GM19328 (cell line): ENCODE data around the gene LAPTM4A.
"Not testable (repeated sequence)": the region's sequence is repeated elsewhere in the genome, so short reads cannot be mapped to it uniquely, and the experiment has no call there.

Experiments used
- ATAC-seq: cut with Tn5 transposase; IDR thresholded peaks from one replicate; pipeline ENCODE4 v1.9.1; 2021; ENCODE audit warnings: mild to moderate bottlenecking, moderate library complexity; ENCODE audit not compliant: unreplicated experiment

The LAPTM4A gene

GRCh38 chr2:20077411-20077940, 26.0 kb upstream of the LAPTM4A start:
- ATAC-seq, result no peak

- ATAC-seq, result no peak
Observed at GRCh38 chr2:20076757-20077156, 25.3 kb upstream of the LAPTM4A start.

- ATAC-seq, result no peak
Observed at GRCh38 chr2:20074901-20075300, 23.5 kb upstream of the LAPTM4A start.

DNA sequence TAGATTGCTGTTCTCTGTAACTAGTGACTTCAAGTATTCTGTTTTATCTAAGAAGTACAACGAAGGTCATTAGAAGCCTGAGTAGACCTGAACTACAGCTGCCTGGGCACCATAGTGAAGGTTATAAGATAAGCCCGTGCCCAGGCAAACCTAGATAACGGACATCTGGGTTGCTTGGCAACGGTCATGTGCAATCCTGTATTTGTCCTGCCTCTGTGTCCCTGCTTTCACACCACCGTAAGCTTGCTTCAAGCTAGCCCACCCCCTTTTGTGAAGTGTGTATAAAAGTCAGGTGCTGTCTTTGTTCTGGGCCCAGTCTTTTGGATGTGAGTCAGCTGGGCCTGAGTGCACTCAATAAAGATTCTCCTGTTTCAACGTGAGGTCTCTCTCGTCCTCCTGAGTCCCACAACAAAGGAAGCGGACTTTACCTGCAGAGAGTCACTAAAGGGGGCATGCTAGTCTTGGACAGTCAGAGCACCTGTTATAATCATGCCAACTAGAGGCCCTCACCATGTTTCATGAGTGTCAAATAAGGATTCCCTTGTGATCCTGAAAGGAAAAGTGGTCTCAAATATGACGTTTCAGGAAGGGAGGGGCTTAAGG, 22.7 kb upstream of the LAPTM4A start:
- not testable (repeated sequence) for ATAC-seq

DNA sequence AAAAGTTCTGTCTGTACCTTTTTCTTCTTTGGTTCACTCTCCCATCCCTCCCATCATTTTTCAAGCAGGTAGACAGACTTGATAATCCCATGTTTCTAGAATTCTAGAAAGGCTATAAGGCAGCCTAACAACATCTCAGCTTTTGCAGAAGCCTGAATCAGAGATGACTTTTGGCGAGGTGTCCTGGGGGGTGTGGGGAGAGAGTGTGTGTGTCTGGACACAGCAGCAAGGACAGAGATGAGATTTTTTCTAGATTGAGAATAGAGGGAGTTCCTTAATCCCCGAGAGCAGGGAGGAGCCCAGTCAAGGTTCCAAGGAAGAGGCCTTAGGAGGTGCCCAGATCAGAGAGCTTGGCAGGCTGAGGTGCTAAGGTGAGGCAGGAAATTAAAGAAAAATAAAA, 22.0 kb upstream of the LAPTM4A start:
- no peak for ATAC-seq

DNA sequence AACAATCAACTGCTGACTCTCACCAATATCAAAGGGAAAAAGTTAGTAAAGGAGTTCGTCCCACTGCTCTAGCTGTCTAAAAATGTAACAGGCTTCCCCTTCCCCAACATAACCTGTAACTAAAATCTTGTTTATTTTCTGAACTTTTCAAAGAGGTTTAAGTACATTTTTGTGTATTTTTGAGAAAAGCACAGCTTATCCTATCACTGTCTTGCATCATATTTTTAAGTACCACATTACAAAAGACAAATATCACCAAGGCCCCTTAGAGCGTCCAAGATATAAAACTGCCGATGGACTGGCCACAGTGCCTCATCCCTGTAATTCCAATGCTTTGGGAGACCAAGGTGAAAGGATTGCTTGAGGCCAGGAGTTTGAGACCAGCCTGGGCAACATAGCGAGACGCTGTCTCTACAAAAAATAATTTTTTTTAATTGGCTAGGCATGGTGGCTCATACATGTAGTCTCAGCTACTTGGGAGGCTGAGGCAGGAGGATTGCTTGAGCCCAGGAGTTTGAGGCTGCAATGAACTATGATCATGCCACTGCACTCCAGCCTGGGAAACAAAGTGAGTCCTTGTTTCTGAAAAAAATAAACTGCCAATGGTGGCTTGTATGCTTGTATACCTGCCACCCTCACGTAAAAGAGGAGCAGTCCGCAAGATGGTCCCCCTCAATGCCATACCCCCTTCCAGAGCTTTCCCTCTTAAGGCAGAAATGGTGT, 21.2 kb upstream of the LAPTM4A start:
- no peak for ATAC-seq

DNA sequence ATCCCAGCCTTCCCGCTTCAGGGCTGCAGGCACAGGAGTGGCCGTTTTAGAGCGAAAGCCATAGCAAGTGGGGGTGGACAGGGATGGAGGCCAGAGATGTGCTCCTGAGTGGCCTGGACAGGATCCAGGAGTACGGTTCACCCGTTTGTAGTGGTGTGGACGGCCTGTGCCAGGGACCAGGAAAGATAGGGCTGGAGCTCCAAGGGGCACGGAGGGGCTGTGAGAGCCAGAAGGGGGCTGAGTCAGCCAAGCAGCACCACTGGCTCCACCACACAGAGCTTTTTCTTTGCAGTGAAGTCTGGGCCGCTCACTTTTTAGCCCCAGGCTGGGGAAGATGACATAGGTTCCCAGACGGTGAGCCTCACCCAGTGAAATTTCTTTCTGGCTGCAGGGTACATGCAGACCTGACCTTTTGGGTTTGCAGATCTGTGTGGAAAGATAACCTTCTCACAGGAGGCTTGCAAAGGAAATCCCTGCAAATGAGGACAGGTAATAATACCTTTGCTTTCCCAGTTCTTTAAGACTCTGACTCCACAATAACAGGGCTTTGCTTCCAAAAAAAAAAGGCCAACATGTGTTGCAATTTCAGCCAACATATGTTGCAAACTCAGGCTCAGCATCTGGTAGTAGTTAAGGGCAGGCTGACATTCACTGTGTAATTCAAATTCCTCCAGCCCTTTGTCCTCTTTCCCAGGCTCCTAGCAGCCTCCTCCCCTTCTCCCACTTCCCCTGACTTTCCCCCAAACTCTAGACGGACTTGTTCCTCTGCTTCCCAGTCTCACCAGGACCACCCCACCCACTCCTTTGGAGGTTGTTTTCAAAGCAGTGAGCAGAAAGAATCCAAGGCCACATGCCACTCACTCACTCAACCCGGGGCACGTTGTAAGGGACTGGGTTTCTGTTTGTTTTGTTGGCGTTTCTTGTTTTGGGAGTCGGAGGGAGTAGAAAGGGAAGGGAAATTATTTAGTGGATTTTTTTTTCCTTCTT, 20.3 kb upstream of the LAPTM4A start:
- ATAC-seq, result no peak

GRCh38 chr2:20069756-20070155, 18.3 kb upstream of the LAPTM4A start:
- no peak for ATAC-seq

- no peak for ATAC-seq
Observed at GRCh38 chr2:20067992-20068584, 16.7 kb upstream of the LAPTM4A start.

GRCh38 chr2:20065885-20066602, 14.6 kb upstream of the LAPTM4A start:
- ATAC-seq, result no peak

- no peak for ATAC-seq
Observed at GRCh38 chr2:20064841-20065240, 13.4 kb upstream of the LAPTM4A start.

GRCh38 chr2:20064421-20064820, 13.0 kb upstream of the LAPTM4A start:
- ATAC-seq, result no peak

GRCh38 chr2:20062615-20063545, 11.5 kb upstream of the LAPTM4A start:
- ATAC-seq, result no peak

GRCh38 chr2:20061940-20062339, 10.5 kb upstream of the LAPTM4A start:
- ATAC-seq, result no peak

GRCh38 chr2:20061476-20061875, 10.0 kb upstream of the LAPTM4A start:
- ATAC-seq, result no peak

DNA sequence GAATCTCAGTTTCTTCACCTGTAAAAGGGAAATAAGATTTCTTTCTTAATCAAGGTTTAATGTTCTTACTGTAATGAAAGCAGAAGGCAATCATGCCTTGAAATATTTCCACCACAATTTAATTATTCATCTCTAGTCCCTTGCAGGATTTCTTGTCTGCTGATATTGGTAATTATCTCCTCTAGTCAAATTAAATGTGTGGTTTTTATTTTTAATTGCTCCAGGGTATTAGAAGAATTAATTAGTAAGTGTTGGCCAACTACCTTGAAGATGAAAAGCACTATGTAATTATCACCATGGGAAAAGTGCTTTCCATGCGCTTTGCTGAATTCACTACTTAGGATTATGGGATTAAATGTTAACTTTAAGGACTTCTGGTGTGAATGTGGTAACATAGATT, 8.7 kb upstream of the LAPTM4A start:
- no peak for ATAC-seq

DNA sequence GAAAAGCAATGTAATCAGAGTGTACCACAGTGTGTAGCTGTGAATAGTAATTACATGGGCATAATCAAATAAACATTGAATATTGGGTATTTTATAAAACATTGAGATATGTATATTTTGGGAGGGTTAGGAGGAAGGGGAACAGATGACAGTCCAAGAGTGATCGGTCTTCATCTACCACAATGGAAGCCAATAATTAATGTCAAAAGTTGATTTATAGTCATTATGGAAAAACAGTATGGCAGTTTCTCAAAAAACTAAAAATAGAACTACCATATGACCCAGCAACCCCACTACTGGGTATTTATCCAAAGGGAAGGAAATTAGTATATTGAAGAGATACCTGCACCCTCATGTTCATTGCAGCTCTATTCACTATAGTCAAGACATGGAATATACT, 5.8 kb upstream of the LAPTM4A start:
- ATAC-seq, result no peak

DNA sequence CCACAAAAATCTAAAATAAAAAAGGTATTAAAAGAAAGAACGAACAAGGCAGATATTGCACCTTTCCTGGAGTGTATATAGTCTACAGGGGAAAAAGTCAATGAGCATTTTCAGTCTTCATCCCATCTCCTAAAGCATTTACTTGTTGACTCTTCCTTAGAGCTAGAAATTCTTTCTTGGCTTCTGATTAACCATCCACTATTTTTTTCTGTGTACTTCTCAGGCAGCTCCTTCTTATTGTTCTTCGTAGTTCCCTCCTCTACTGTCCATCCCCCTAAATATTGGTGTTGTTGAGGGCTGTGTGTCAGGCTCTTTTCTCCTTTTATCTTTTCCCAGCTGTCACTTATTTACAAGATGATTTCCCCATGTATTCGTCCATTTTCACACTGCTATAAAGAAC, 3.5 kb upstream of the LAPTM4A start:
- no peak for ATAC-seq

GRCh38 chr2:20054119-20054518, 2.7 kb upstream of the LAPTM4A start:
- no peak for ATAC-seq
